ENCODE measurements around the gene PID1.

Gene PID1

DNA sequence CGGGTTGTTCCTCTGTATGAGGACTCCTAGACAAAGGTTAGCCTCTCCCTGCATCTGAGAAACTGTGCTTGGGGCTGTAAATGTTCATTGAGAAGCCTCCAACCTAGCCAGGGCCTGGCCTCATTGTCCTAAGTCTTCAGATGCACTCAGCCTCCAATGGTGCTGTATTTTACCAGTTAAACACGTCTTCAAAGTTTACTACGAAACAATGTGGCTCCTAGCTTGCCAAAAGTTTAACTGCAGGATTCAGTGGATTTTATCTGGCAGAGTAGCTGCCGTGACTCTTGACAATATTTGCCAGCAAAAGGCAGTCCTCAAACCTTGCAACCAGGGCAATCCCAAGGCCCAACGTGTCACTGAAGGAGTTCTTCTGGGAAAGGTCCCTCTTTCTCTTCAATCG, 1.1 kb downstream of the PID1 start:
- no peak overlapping the region for H2BK15ac ChIP-seq (replicated peaks; ENCODE audit: low read depth)
- H2BK5ac ChIP-seq (ENCODE audit: low read length): no peak overlapping the region
- H3K79me1 ChIP-seq (ENCODE audit: low read length): no peaks in the 10 kb centered on the region
- no peak overlapping the region for H3K4me2 ChIP-seq (ENCODE audit: low read length)
- no CpG with 5 or more reads among the region's 6 CpGs for WGBS (ENCODE audit: extremely low coverage, insufficient coverage, low lambda C conversion rate)
- no peak overlapping the region for H3K4me3 ChIP-seq (ENCODE audit: low read length)
- H3K56ac ChIP-seq (ENCODE audit: low read length): no peak overlapping the region
- H3K27me3 ChIP-seq (ENCODE audit: insufficient read depth, low read length, poor library complexity): no peaks in the 10 kb centered on the region
- H3K4me1 ChIP-seq (ENCODE audit: control insufficient read depth, low read depth, low read length): no peaks in the 10 kb centered on the region
- no peak overlapping the region for H3K4ac ChIP-seq (ENCODE audit: low read depth, low read length)
- peak; percentile 6 for DNase-seq
- H3K27ac ChIP-seq (ENCODE audit: low read depth, low read length): no peak overlapping the region
- no peak overlapping the region for H3K9ac ChIP-seq (ENCODE audit: low read length)
- no peak overlapping the region for H3K18ac ChIP-seq (ENCODE audit: low read length)
- no peaks in the 10 kb centered on the region for H3K79me2 ChIP-seq (ENCODE audit: control insufficient read depth, insufficient read depth, low read length)
- H3K36me3 ChIP-seq (ENCODE audit: control insufficient read depth, insufficient read depth, low read length): no peaks in the 10 kb centered on the region
- H2AK5ac ChIP-seq (ENCODE audit: low read length): no peak overlapping the region
- no peak overlapping the region for H4K5ac ChIP-seq (ENCODE audit: low read length)
- H4K8ac ChIP-seq (ENCODE audit: low read depth, low read length): no peak overlapping the region
- H3K23ac ChIP-seq (ENCODE audit: low read length): no peak overlapping the region
- no peak overlapping the region for H2BK120ac ChIP-seq (ENCODE audit: low read depth, low read length)

DNA sequence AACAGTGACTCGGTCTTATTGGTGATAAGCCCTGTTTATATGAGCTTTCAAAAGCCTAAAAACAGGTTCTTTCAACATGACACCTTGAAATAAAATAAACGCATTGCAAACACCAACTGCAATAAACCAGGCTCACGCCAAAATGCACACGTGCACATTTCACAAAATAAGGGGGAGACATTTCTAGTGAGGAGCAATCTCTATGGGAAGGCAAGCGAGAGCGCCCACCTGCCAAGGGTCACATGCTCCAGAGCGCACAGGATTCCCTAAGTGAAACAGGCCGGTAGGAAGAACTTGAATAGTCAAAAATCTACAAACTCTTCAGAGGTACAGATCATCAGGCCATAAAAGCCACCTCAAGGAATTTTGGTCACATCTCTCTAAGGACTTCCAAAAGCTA, 1.9 kb downstream of the PID1 start:
- Histone ChIP-seq H2BK15ac (replicated peaks; ENCODE audit: low read depth) (no peak overlapping the region), H3K27ac (ENCODE audit: low read depth, low read length) (no peak overlapping the region), H3K4me3 (ENCODE audit: low read length) (no peak overlapping the region), H3K27me3 (ENCODE audit: insufficient read depth, low read length, poor library complexity) (no peaks in the 10 kb centered on the region), H4K5ac (ENCODE audit: low read length) (no peak overlapping the region), H4K8ac (ENCODE audit: low read depth, low read length) (no peak overlapping the region), H3K18ac (ENCODE audit: low read length) (no peak overlapping the region), H3K4me2 (ENCODE audit: low read length) (no peak overlapping the region), H3K56ac (ENCODE audit: low read length) (no peak overlapping the region), H3K4me1 (ENCODE audit: control insufficient read depth, low read depth, low read length) (no peaks in the 10 kb centered on the region), H3K36me3 (ENCODE audit: control insufficient read depth, insufficient read depth, low read length) (no peaks in the 10 kb centered on the region), H3K4ac (ENCODE audit: low read depth, low read length) (no peak overlapping the region), H2BK5ac (ENCODE audit: low read length) (no peak overlapping the region), H3K79me1 (ENCODE audit: low read length) (no peaks in the 10 kb centered on the region), H2BK120ac (ENCODE audit: low read depth, low read length) (no peak overlapping the region), H3K9ac (ENCODE audit: low read length) (no peak overlapping the region), H3K23ac (ENCODE audit: low read length) (no peak overlapping the region), H2AK5ac (ENCODE audit: low read length) (no peak overlapping the region), H3K79me2 (ENCODE audit: control insufficient read depth, insufficient read depth, low read length) (no peaks in the 10 kb centered on the region)
- WGBS (ENCODE audit: extremely low coverage, insufficient coverage, low lambda C conversion rate): no CpG with 5 or more reads among the region's 8 CpGs
- DNase-seq: no peak

DNA sequence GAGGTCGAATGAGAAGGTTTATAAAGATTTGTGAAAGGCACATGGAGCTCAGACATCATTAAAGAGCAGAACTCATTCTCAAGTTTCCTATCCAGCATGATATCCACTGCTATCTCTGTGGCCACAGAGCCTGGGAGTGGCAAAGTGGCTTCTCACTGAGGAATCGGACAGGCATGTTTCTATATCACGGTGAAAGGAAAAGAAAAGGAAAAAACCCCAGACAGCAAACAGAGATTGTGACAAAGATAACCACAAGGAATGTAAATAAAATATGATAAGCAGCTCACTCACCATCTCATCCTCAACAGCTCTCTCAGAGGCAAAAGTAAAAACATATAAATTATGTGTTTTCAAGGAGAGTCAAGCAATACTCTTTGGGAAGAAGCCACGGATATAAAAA, 2.5 kb downstream of the PID1 start:
- H3K4me3 ChIP-seq (ENCODE audit: low read length): no peak overlapping the region
- H2BK5ac ChIP-seq (ENCODE audit: low read length): no peak overlapping the region
- no peak overlapping the region for H3K56ac ChIP-seq (ENCODE audit: low read length)
- H4K8ac ChIP-seq (ENCODE audit: low read depth, low read length): no peak overlapping the region
- no peak overlapping the region for H4K5ac ChIP-seq (ENCODE audit: low read length)
- peak; percentile 34 for DNase-seq
- no peak overlapping the region for H3K18ac ChIP-seq (ENCODE audit: low read length)
- H3K79me1 ChIP-seq (ENCODE audit: low read length): no peaks in the 10 kb centered on the region
- WGBS (ENCODE audit: extremely low coverage, insufficient coverage, low lambda C conversion rate): 100% methylated on average over 1 of the region's 4 CpGs
- H3K4me2 ChIP-seq (ENCODE audit: low read length): no peak overlapping the region
- H3K4me1 ChIP-seq (ENCODE audit: control insufficient read depth, low read depth, low read length): no peaks in the 10 kb centered on the region
- no peak overlapping the region for H3K23ac ChIP-seq (ENCODE audit: low read length)
- no peak overlapping the region for H3K27ac ChIP-seq (ENCODE audit: low read depth, low read length)
- H3K79me2 ChIP-seq (ENCODE audit: control insufficient read depth, insufficient read depth, low read length): no peaks in the 10 kb centered on the region
- H3K9ac ChIP-seq (ENCODE audit: low read length): no peak overlapping the region
- H2BK15ac ChIP-seq (replicated peaks; ENCODE audit: low read depth): no peak overlapping the region
- H3K4ac ChIP-seq (ENCODE audit: low read depth, low read length): no peak overlapping the region
- H3K36me3 ChIP-seq (ENCODE audit: control insufficient read depth, insufficient read depth, low read length): no peaks in the 10 kb centered on the region
- H2BK120ac ChIP-seq (ENCODE audit: low read depth, low read length): no peak overlapping the region
- H2AK5ac ChIP-seq (ENCODE audit: low read length): no peak overlapping the region
- no peaks in the 10 kb centered on the region for H3K27me3 ChIP-seq (ENCODE audit: insufficient read depth, low read length, poor library complexity)

DNA sequence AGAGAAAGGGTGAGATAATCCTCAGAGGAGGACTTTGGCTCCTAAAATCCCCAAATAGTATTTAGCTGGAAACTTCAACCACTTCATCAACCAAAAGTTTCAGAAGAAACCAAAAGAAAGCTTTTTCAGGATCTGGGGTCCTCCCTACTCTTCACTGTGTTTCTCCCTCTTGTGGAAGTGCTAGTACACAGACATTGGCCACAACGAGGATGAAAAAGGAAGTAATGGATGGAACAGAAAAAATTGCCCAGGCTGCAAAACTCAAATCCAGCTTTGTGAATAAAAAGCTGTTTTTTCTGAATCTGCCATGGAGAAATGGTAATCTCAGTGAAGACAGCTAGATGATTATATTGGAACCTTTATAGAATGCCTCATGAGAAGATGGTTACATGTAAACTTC, 4.0 kb downstream of the PID1 start:
- Histone ChIP-seq H2BK5ac (ENCODE audit: low read length) (no peak overlapping the region), H3K36me3 (ENCODE audit: control insufficient read depth, insufficient read depth, low read length) (no peaks in the 10 kb centered on the region), H3K27ac (ENCODE audit: low read depth, low read length) (no peak overlapping the region), H2BK120ac (ENCODE audit: low read depth, low read length) (no peak overlapping the region), H2AK5ac (ENCODE audit: low read length) (no peak overlapping the region), H3K79me1 (ENCODE audit: low read length) (no peaks in the 10 kb centered on the region), H3K79me2 (ENCODE audit: control insufficient read depth, insufficient read depth, low read length) (no peaks in the 10 kb centered on the region), H3K56ac (ENCODE audit: low read length) (no peak overlapping the region), H4K5ac (ENCODE audit: low read length) (no peak overlapping the region), H3K9ac (ENCODE audit: low read length) (no peak overlapping the region), H3K4me2 (ENCODE audit: low read length) (no peak overlapping the region), H3K18ac (ENCODE audit: low read length) (no peak overlapping the region), H2BK15ac (replicated peaks; ENCODE audit: low read depth) (no peak overlapping the region), H3K27me3 (ENCODE audit: insufficient read depth, low read length, poor library complexity) (no peaks in the 10 kb centered on the region), H3K4ac (ENCODE audit: low read depth, low read length) (no peak overlapping the region), H3K4me1 (ENCODE audit: control insufficient read depth, low read depth, low read length) (no peaks in the 10 kb centered on the region), H4K8ac (ENCODE audit: low read depth, low read length) (no peak overlapping the region), H3K23ac (ENCODE audit: low read length) (no peak overlapping the region), H3K4me3 (ENCODE audit: low read length) (no peak overlapping the region)
- DNase-seq: no peak
- WGBS (ENCODE audit: extremely low coverage, insufficient coverage, low lambda C conversion rate): no CpG with 5 or more reads among the region's 1 CpG

DNA sequence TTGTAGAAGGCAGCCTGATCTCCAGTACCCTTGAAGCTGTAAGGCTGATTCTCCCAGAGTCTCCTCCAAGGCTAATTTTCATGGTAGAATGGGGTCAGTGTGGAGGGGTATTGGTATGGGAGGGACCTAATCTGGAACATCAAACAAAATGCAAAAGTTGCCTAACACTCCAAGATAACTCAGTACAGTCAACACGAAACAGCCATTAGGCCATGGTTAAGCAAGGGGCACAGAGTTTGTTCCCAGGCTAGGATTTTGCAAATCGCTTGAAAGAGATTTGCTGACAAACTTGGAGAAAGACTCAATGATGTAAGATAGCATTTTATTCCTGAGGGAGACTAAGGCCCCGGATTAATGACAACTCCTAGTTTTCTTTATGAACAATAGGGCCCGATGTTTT, 5.4 kb downstream of the PID1 start:
- Histone ChIP-seq H3K27ac (ENCODE audit: low read depth, low read length) (no peak overlapping the region), H3K23ac (ENCODE audit: low read length) (no peak overlapping the region), H3K4me2 (ENCODE audit: low read length) (no peak overlapping the region), H2AK5ac (ENCODE audit: low read length) (no peak overlapping the region), H3K27me3 (ENCODE audit: insufficient read depth, low read length, poor library complexity) (no peaks in the 10 kb centered on the region), H3K4me1 (ENCODE audit: control insufficient read depth, low read depth, low read length) (no peaks in the 10 kb centered on the region), H3K4me3 (ENCODE audit: low read length) (no peak overlapping the region), H2BK15ac (replicated peaks; ENCODE audit: low read depth) (no peak overlapping the region), H3K79me2 (ENCODE audit: control insufficient read depth, insufficient read depth, low read length) (no peaks in the 10 kb centered on the region), H3K36me3 (ENCODE audit: control insufficient read depth, insufficient read depth, low read length) (no peaks in the 10 kb centered on the region), H3K4ac (ENCODE audit: low read depth, low read length) (no peak overlapping the region), H2BK5ac (ENCODE audit: low read length) (no peak overlapping the region), H3K79me1 (ENCODE audit: low read length) (no peaks in the 10 kb centered on the region), H3K56ac (ENCODE audit: low read length) (no peak overlapping the region), H4K5ac (ENCODE audit: low read length) (no peak overlapping the region), H3K9ac (ENCODE audit: low read length) (no peak overlapping the region), H2BK120ac (ENCODE audit: low read depth, low read length) (no peak overlapping the region), H3K18ac (ENCODE audit: low read length) (no peak overlapping the region), H4K8ac (ENCODE audit: low read depth, low read length) (no peak overlapping the region)
- DNase-seq: no peak
- no CpG with 5 or more reads among the region's 4 CpGs for WGBS (ENCODE audit: extremely low coverage, insufficient coverage, low lambda C conversion rate)

DNA sequence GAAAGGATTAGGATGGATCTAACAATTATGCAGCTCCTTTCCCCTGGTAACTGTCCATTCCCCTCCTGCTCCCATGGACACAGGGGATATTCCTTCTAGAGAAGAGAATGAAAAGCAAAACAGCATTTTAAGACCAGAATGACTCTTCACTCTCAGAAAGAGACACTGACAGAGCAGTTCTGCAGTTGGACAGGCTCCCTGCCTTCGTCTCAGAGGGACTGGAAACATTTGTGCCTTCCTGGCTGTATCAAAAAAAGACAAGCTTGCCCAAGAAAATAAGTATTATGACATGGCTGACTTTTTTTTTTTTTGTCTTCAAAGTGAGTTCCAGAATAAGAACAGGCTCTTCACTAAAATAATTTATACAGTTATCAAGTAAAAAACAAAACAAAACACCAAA, 9.5 kb downstream of the PID1 start:
- no peak overlapping the region for H3K27ac ChIP-seq (ENCODE audit: low read depth, low read length)
- H2BK120ac ChIP-seq (ENCODE audit: low read depth, low read length): no peak overlapping the region
- no peaks in the 10 kb centered on the region for H3K79me1 ChIP-seq (ENCODE audit: low read length)
- no peaks in the 10 kb centered on the region for H3K79me2 ChIP-seq (ENCODE audit: control insufficient read depth, insufficient read depth, low read length)
- H4K5ac ChIP-seq (ENCODE audit: low read length): no peak overlapping the region
- H3K36me3 ChIP-seq (ENCODE audit: control insufficient read depth, insufficient read depth, low read length): no peaks in the 10 kb centered on the region
- H3K9ac ChIP-seq (ENCODE audit: low read length): no peak overlapping the region
- no peak overlapping the region for H2BK5ac ChIP-seq (ENCODE audit: low read length)
- H3K23ac ChIP-seq (ENCODE audit: low read length): no peak overlapping the region
- H4K8ac ChIP-seq (ENCODE audit: low read depth, low read length): no peak overlapping the region
- H2AK5ac ChIP-seq (ENCODE audit: low read length): no peak overlapping the region
- no peak overlapping the region for H3K18ac ChIP-seq (ENCODE audit: low read length)
- no peaks in the 10 kb centered on the region for H3K27me3 ChIP-seq (ENCODE audit: insufficient read depth, low read length, poor library complexity)
- no peak overlapping the region for H3K56ac ChIP-seq (ENCODE audit: low read length)
- no peaks in the 10 kb centered on the region for H3K4me1 ChIP-seq (ENCODE audit: control insufficient read depth, low read depth, low read length)
- DNase-seq: no peak
- no peak overlapping the region for H3K4me2 ChIP-seq (ENCODE audit: low read length)
- WGBS (ENCODE audit: extremely low coverage, insufficient coverage, low lambda C conversion rate): no CpG with 5 or more reads among the region's 1 CpG
- no peak overlapping the region for H3K4ac ChIP-seq (ENCODE audit: low read depth, low read length)
- H2BK15ac ChIP-seq (replicated peaks; ENCODE audit: low read depth): no peak overlapping the region
- no peak overlapping the region for H3K4me3 ChIP-seq (ENCODE audit: low read length)
